GM23338 (cell line): ENCODE data around the gene HCN1. TPM values are rescaled to one million over a fixed set of nuclear protein-coding genes. Genes with fewer than 3 reads are reported as not detected.

Source experiments
- ATAC-seq: fragments of 200-7000 bp; cut with Tn5 transposase; 3 replicates; pipeline ENCODE4 v1.9.1; 2020
- DNase-seq: peaks from one replicate; pipeline ENCODE4 v3.0.0-alpha.2; 2015; ENCODE audit warnings: low spot score
- H2AFZ ChIP-seq: fragments of 200-600 bp; sonication (generic); 2 replicates; pipeline ENCODE4 v1.8.0; 2016; ENCODE audit warnings: antibody characterized with exemption, mild to moderate bottlenecking, moderate library complexity
- H3F3A ChIP-seq: fragments of 200-600 bp; sonication (generic); replicated peaks from 2 replicates; pipeline ENCODE4 v1.8.0; 2017; ENCODE audit warnings: antibody characterized with exemption, mixed run types, low read depth
- H3K27ac ChIP-seq: fragments of 200-600 bp; sonication (generic); 2 replicates; pipeline ENCODE4 v1.6.1; 2016; ENCODE audit warnings: low read depth
- H3K27me3 ChIP-seq: fragments of 200-600 bp; sonication (generic); 2 replicates; pipeline ENCODE4 v1.8.0; 2016; ENCODE audit warnings: mild to moderate bottlenecking, mixed run types, moderate library complexity; ENCODE audit not compliant: insufficient read depth
- H3K36me3 ChIP-seq: fragments of 200-600 bp; sonication (generic); 2 replicates; pipeline ENCODE4 v1.8.0; 2016; ENCODE audit warnings: mild to moderate bottlenecking; ENCODE audit not compliant: insufficient read depth
- H3K4me1 ChIP-seq: fragments of 200-600 bp; sonication (generic); 2 replicates; pipeline ENCODE4 v1.8.0; 2016; ENCODE audit warnings: mild to moderate bottlenecking, moderate library complexity; ENCODE audit not compliant: insufficient read depth
- H3K4me2 ChIP-seq: fragments of 200-600 bp; sonication (generic); 2 replicates; pipeline ENCODE4 v1.7.1; 2017; ENCODE audit warnings: mixed run types
- H3K4me3 ChIP-seq: fragments of 200-600 bp; sonication (generic); 2 replicates; pipeline ENCODE4 v1.6.1; 2016; ENCODE audit warnings: mixed run types
- H3K79me2 ChIP-seq: fragments of 200-600 bp; sonication (generic); replicated peaks from 2 replicates; pipeline ENCODE4 v1.8.0; 2017; ENCODE audit warnings: mild to moderate bottlenecking; ENCODE audit not compliant: insufficient read depth
- H3K9me2 ChIP-seq: fragments of 200-600 bp; sonication (generic); 2 replicates; pipeline ENCODE4 v1.8.0; 2017; ENCODE audit not compliant: insufficient read depth
- H4K20me1 ChIP-seq: fragments of 200-600 bp; sonication (generic); replicated peaks from 2 replicates; pipeline ENCODE4 v1.8.0; 2017; ENCODE audit warnings: mild to moderate bottlenecking; ENCODE audit not compliant: insufficient read depth
- H3K27ac Mint-ChIP-seq: 2 replicates; pipeline ENCODE4 v1.8.0; 2020; ENCODE audit warnings: inconsistent platforms, mild to moderate bottlenecking, moderate library complexity, mixed read lengths
- H3K27me3 Mint-ChIP-seq: 3 replicates; pipeline ENCODE4 v1.8.0; 2022; ENCODE audit warnings: low read depth, mild to moderate bottlenecking, moderate library complexity, mixed read lengths, inconsistent platforms; ENCODE audit not compliant: insufficient read depth, poor library complexity
- H3K36me3 Mint-ChIP-seq: 3 replicates; pipeline ENCODE4 v1.8.0; 2021; ENCODE audit warnings: low read depth, mild to moderate bottlenecking, inconsistent platforms, moderate library complexity, mixed read lengths
- H3K4me1 Mint-ChIP-seq: 3 replicates; pipeline ENCODE4 v1.8.0; 2020; ENCODE audit warnings: mild to moderate bottlenecking, inconsistent platforms, mixed read lengths
- H3K4me3 Mint-ChIP-seq: 3 replicates; pipeline ENCODE4 v1.8.0; 2021; ENCODE audit warnings: moderate library complexity, mild to moderate bottlenecking, inconsistent platforms, mixed read lengths
- H3K9me3 Mint-ChIP-seq: 3 replicates; pipeline ENCODE4 v1.8.0; 2020; ENCODE audit warnings: moderate library complexity, mild to moderate bottlenecking, inconsistent platforms, mixed read lengths
- EZH2 ChIP-seq: fragments of 200-600 bp; sonication (generic); IDR thresholded peaks from one replicate; pipeline ENCODE4 v1.8.0; 2017; ENCODE audit warnings: antibody characterized with exemption, mild to moderate bottlenecking, low read depth; ENCODE audit not compliant: unreplicated experiment
- EZH2phosphoT487 ChIP-seq: fragments of 200-600 bp; sonication (generic); IDR thresholded peaks from one replicate; pipeline ENCODE4 v1.8.1; 2018; ENCODE audit warnings: antibody characterized with exemption; ENCODE audit not compliant: unreplicated experiment
- JUNB ChIP-seq: IDR thresholded peaks from one replicate; pipeline ENCODE4 v1.6.1; 2016; ENCODE audit warnings: antibody characterized with exemption; ENCODE audit not compliant: unreplicated experiment
- NANOG ChIP-seq: IDR thresholded peaks from 2 replicates; pipeline ENCODE4 v1.6.1; 2016; ENCODE audit warnings: antibody characterized with exemption, borderline replicate concordance
- POLR2AphosphoS5 ChIP-seq: IDR thresholded peaks from 2 replicates; pipeline ENCODE4 v1.6.1; 2016; ENCODE audit warnings: antibody characterized with exemption, low read depth
- STAT1 ChIP-seq: IDR thresholded peaks from one replicate; pipeline ENCODE4 v1.6.1; 2016; ENCODE audit warnings: antibody characterized with exemption; ENCODE audit not compliant: unreplicated experiment
- ZNF114 ChIP-seq: fragments of 250-450 bp; sonication (Bioruptor Pico); IDR thresholded peaks from 2 replicates; pipeline ENCODE4 v1.5.0; 2020; ENCODE audit warnings: mild to moderate bottlenecking, moderate library complexity
- ZNF331 ChIP-seq: fragments of 250-450 bp; sonication (Bioruptor Pico); IDR thresholded peaks from 2 replicates; pipeline ENCODE4 v1.5.0; 2020; ENCODE audit warnings: low read depth, mild to moderate bottlenecking, moderate library complexity
- polyA plus RNA-seq: library from polyadenylated mRNA; unstranded; fragments of >200 nt; fragmentation: Nextera tagmentation; extraction: Ambion mirVana; gene quantifications from 2 replicates; pipeline ENCODE4 v1.2.1, GENCODE V29; 2016
- total RNA-seq: library from RNA; depleted of rRNA; stranded (reverse); fragments of >200 nt; shearing (Covaris generic); gene quantifications from 2 replicates; pipeline ENCODE4 v1.2.3, GENCODE V29; 2014
- TF ChIP-seq, protein P1 (sequence below), 2 experiments: fragments of 200-600 bp in 1 of 2; sonication (generic) in 1 of 2; conservative IDR thresholded peaks; 2 replicates each; pipeline versions ENCODE4 v1.5.1 to v1.6.1; 2016 to 2017; ENCODE audit warnings: antibody characterized with exemption in 2 of 2, low read depth in 2 of 2, mild to moderate bottlenecking in 2 of 2, moderate library complexity in 1 of 2
- TF ChIP-seq, protein P2 (sequence below): IDR thresholded peaks from one replicate; pipeline ENCODE4 v1.6.1; 2018; ENCODE audit warnings: antibody characterized with exemption; ENCODE audit not compliant: unreplicated experiment
- TF ChIP-seq, protein P3 (sequence below): IDR thresholded peaks from 2 replicates; pipeline ENCODE4 v1.6.1; 2016; ENCODE audit warnings: antibody characterized with exemption

HCN1 gene
- total and polyA plus RNA-seq, 2 experiments from 2014 or later, result 2.8 to 6.9 TPM

DNA sequence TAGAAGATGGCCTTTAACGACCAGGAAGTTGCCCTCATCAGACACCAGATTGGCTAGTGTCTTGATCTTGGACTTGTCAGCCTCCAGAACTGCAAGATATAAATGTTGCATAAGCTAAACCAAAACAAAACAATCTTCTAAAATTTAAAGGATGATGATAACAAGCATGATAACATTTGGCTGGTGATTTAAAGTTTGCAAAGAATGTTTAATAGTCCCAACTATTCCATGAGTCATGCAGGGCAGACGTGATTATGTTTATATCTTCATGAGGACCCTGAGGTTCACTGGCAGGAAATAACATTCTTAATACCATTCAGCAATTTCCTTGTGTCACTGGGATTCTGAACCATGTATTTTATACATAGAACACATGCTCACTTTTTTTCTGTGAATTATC lies 319.8 kb downstream of the HCN1 start:
- Mint-ChIP-seq H3K4me3 (no peak overlapping the region), H3K4me1 (no peaks in the 10 kb centered on the region), H3K9me3 (peaks cover 13% of the 10 kb centered on the region), H3K36me3 (no peaks in the 10 kb centered on the region; the same call in 2 of the 3 replicates), H3K27ac (no peak overlapping the region), H3K27me3 (peaks cover 5% of the 10 kb centered on the region)
- no peaks in the 10 kb centered on the region for H3K36me3 ChIP-seq
- DNase-seq (no peak), ATAC-seq (no peak)
- no peaks in the 10 kb centered on the region for H3K79me2 ChIP-seq
- H3K4me3 ChIP-seq, result no peak overlapping the region
- H3K27me3 ChIP-seq, result no peaks in the 10 kb centered on the region
- no peaks in the 10 kb centered on the region for H4K20me1 ChIP-seq
- no peak overlapping the region for H2AFZ ChIP-seq
- no peak overlapping the region for H3K4me2 ChIP-seq
- no peak overlapping the region for H3K27ac ChIP-seq
- H3K4me1 ChIP-seq, result no peaks in the 10 kb centered on the region
- H3F3A ChIP-seq, result peaks cover 3% of the 10 kb centered on the region
- H3K9me2 ChIP-seq, result no peaks in the 10 kb centered on the region; the same call in 1 of the 2 replicates
- TF ChIP-seq EZH2 (no peak), NANOG (no peak), ZNF331 (no peak), EZH2phosphoT487 (no peak), STAT1 (no peak), JUNB (no peak), ZNF114 (CRISPR knock-in tag) (no peak), POLR2AphosphoS5 (no peak)
- TF ChIP-seq, protein P1, sequence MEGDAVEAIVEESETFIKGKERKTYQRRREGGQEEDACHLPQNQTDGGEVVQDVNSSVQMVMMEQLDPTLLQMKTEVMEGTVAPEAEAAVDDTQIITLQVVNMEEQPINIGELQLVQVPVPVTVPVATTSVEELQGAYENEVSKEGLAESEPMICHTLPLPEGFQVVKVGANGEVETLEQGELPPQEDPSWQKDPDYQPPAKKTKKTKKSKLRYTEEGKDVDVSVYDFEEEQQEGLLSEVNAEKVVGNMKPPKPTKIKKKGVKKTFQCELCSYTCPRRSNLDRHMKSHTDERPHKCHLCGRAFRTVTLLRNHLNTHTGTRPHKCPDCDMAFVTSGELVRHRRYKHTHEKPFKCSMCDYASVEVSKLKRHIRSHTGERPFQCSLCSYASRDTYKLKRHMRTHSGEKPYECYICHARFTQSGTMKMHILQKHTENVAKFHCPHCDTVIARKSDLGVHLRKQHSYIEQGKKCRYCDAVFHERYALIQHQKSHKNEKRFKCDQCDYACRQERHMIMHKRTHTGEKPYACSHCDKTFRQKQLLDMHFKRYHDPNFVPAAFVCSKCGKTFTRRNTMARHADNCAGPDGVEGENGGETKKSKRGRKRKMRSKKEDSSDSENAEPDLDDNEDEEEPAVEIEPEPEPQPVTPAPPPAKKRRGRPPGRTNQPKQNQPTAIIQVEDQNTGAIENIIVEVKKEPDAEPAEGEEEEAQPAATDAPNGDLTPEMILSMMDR (conservative IDR thresholded peaks at IDR 0.05; ENCODE audit: low read depth in 2 of 2), result no peak
- TF ChIP-seq, protein P2, sequence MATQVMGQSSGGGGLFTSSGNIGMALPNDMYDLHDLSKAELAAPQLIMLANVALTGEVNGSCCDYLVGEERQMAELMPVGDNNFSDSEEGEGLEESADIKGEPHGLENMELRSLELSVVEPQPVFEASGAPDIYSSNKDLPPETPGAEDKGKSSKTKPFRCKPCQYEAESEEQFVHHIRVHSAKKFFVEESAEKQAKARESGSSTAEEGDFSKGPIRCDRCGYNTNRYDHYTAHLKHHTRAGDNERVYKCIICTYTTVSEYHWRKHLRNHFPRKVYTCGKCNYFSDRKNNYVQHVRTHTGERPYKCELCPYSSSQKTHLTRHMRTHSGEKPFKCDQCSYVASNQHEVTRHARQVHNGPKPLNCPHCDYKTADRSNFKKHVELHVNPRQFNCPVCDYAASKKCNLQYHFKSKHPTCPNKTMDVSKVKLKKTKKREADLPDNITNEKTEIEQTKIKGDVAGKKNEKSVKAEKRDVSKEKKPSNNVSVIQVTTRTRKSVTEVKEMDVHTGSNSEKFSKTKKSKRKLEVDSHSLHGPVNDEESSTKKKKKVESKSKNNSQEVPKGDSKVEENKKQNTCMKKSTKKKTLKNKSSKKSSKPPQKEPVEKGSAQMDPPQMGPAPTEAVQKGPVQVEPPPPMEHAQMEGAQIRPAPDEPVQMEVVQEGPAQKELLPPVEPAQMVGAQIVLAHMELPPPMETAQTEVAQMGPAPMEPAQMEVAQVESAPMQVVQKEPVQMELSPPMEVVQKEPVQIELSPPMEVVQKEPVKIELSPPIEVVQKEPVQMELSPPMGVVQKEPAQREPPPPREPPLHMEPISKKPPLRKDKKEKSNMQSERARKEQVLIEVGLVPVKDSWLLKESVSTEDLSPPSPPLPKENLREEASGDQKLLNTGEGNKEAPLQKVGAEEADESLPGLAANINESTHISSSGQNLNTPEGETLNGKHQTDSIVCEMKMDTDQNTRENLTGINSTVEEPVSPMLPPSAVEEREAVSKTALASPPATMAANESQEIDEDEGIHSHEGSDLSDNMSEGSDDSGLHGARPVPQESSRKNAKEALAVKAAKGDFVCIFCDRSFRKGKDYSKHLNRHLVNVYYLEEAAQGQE, result no peak
- TF ChIP-seq, protein P3, sequence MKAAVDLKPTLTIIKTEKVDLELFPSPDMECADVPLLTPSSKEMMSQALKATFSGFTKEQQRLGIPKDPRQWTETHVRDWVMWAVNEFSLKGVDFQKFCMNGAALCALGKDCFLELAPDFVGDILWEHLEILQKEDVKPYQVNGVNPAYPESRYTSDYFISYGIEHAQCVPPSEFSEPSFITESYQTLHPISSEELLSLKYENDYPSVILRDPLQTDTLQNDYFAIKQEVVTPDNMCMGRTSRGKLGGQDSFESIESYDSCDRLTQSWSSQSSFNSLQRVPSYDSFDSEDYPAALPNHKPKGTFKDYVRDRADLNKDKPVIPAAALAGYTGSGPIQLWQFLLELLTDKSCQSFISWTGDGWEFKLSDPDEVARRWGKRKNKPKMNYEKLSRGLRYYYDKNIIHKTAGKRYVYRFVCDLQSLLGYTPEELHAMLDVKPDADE, result no peak
